H1 (cell line): ENCODE results near the gene TTC23. TPM values are rescaled to one million over a fixed set of nuclear protein-coding genes. Genes with fewer than 3 reads are reported as not detected.
A peak's percentile ranks its signal among the peaks of the same experiment; 100 is the strongest.

Source experiments
- CTCF ChIA-PET: fragments of 300-600 bp; sonication (Branson Sonifier 250); formaldehyde crosslinking; loops from one replicate; lab custom pipeline; 2021; ENCODE audit not compliant: partially characterized antibody; lab: Charles Lee
- POLR2A ChIA-PET: fragments of 300-600 bp; sonication (Branson Sonifier 250); formaldehyde crosslinking; loops from one replicate; lab custom pipeline; 2021; ENCODE audit warnings: inconsistent platforms; ENCODE audit not compliant: partially characterized antibody; lab: Charles Lee
- DNase-seq, 2 experiments: peaks; one replicate each; pipeline versions ENCODE4 v3.0.0 to v3.0.0-alpha.2; 2010 to 2022; ENCODE audit warnings: low spot score in 2 of 2, low read depth in 1 of 2, mixed read lengths in 1 of 2
- FAIRE-seq: peaks from 2 replicates; lab custom pipeline; 2011; peaks lifted over from hg19 to GRCh38; lab: Jason Lieb, UNC
- H2AFZ ChIP-seq: 2 replicates; pipeline ENCODE4 v1.8.1; 2012; ENCODE audit warnings: low read length, inconsistent platforms
- H2AK5ac ChIP-seq: 2 replicates; pipeline ENCODE4 v1.6.1; 2013; ENCODE audit warnings: low read depth, low read length
- H2BK120ac ChIP-seq: replicated peaks from 2 replicates; pipeline ENCODE3; 2013; ENCODE audit warnings: low read depth, low read length, inconsistent platforms
- H2BK12ac ChIP-seq: 2 replicates; pipeline ENCODE4 v1.6.1; 2013; ENCODE audit warnings: low read depth, low read length
- H2BK15ac ChIP-seq: 2 replicates; pipeline ENCODE4 v1.6.1; 2013; ENCODE audit warnings: low read length
- H2BK20ac ChIP-seq: 2 replicates; pipeline ENCODE4 v1.6.1; 2013; ENCODE audit warnings: low read length
- H2BK5ac ChIP-seq: 2 replicates; pipeline ENCODE4 v1.6.1; 2013; ENCODE audit warnings: low read depth, low read length
- H3K14ac ChIP-seq: 2 replicates; pipeline ENCODE4 v1.6.1; 2013; ENCODE audit warnings: inconsistent platforms; ENCODE audit not compliant: insufficient read length
- H3K18ac ChIP-seq: 2 replicates; pipeline ENCODE4 v1.6.1; 2013; ENCODE audit warnings: low read length; ENCODE audit errors: extremely low read depth
- H3K23ac ChIP-seq: 2 replicates; pipeline ENCODE4 v1.6.1; 2013; ENCODE audit warnings: inconsistent platforms; ENCODE audit not compliant: insufficient read length
- H3K23me2 ChIP-seq: 2 replicates; pipeline ENCODE4 v1.6.1; 2013; ENCODE audit warnings: low read depth, low read length
- H3K27ac ChIP-seq: 2 replicates; pipeline ENCODE4 v1.6.1; 2011; ENCODE audit warnings: low read depth, low read length, inconsistent platforms
- H3K27me3 ChIP-seq, 4 experiments: replicated peaks in 1 of 4; 1 replicate in 1 of 4; 2 replicates in 3 of 4; pipeline versions ENCODE4 v1.6.1 to v1.8.1; 2011 to 2013; ENCODE audit warnings: low read length in 3 of 4, mild to moderate bottlenecking in 3 of 4, inconsistent platforms in 2 of 4, mixed read lengths in 2 of 4, moderate library complexity in 1 of 4; ENCODE audit not compliant: control insufficient read depth in 3 of 4, insufficient read depth in 3 of 4; ENCODE audit errors: extremely low read depth in 1 of 4
- H3K36me3 ChIP-seq, 4 experiments: 2 replicates each; pipeline versions ENCODE4 v1.6.1 to v1.8.1; 2011 to 2013; ENCODE audit warnings: mild to moderate bottlenecking in 4 of 4, low read length in 3 of 4, moderate library complexity in 2 of 4, control low read depth in 1 of 4, inconsistent platforms in 1 of 4; ENCODE audit not compliant: insufficient read depth in 4 of 4, control insufficient read depth in 2 of 4
- H3K4ac ChIP-seq: replicated peaks from 2 replicates; pipeline ENCODE3; 2013; ENCODE audit warnings: low read length, low read depth, mixed read lengths, inconsistent platforms; ENCODE audit not compliant: insufficient read length
- H3K4me1 ChIP-seq, 4 experiments: replicated peaks in 1 of 4; 1 replicate in 1 of 4; 2 replicates in 3 of 4; pipeline versions ENCODE4 v1.6.1 to v1.8.1; 2011 to 2013; ENCODE audit warnings: low read length in 3 of 4, inconsistent platforms in 2 of 4, mixed read lengths in 1 of 4; ENCODE audit not compliant: insufficient read depth in 4 of 4, control insufficient read depth in 3 of 4
- H3K4me2 ChIP-seq, 2 experiments: 2 replicates each; pipeline versions ENCODE4 v1.6.1 to v1.8.1; 2011 to 2013; ENCODE audit warnings: low read depth in 2 of 2, low read length in 2 of 2, control low read depth in 1 of 2, inconsistent platforms in 1 of 2, mild to moderate bottlenecking in 1 of 2; ENCODE audit not compliant: insufficient read depth in 1 of 2
- H3K4me3 ChIP-seq, 4 experiments: fragments of 200-600, 300-600 bp in 1 of 4; sonication (generic), shearing (Covaris generic), sonication (Bioruptor Twin) in 1 of 4; 2 replicates each; pipeline versions ENCODE4 v1.5.1 to v1.8.1; 2011 to 2016; ENCODE audit warnings: low read length in 4 of 4, low read depth in 3 of 4, control low read depth in 2 of 4, inconsistent platforms in 2 of 4, mild to moderate bottlenecking in 2 of 4, mixed read lengths in 1 of 4, moderate library complexity in 1 of 4; ENCODE audit not compliant: insufficient read depth in 2 of 4; ENCODE audit errors: extremely low read depth in 1 of 4
- H3K56ac ChIP-seq: replicated peaks from 2 replicates; pipeline ENCODE3; 2013; ENCODE audit warnings: low read depth, mild to moderate bottlenecking, mixed read lengths, low read length, inconsistent platforms; ENCODE audit not compliant: insufficient read length
- H3K79me1 ChIP-seq: 2 replicates; pipeline ENCODE4 v1.6.1; 2013; ENCODE audit warnings: low read depth, low read length, control low read depth
- H3K79me2 ChIP-seq, 2 experiments: 2 replicates each; pipeline versions ENCODE4 v1.6.1 to v1.8.1; 2012 to 2013; ENCODE audit warnings: low read length in 2 of 2, mild to moderate bottlenecking in 2 of 2, inconsistent platforms in 1 of 2; ENCODE audit not compliant: insufficient read depth in 2 of 2, control insufficient read depth in 1 of 2
- H3K9ac ChIP-seq, 4 experiments: replicated peaks in 1 of 4; 1 replicate in 1 of 4; 2 replicates in 3 of 4; pipeline versions ENCODE4 v1.6.1 to v1.8.1; 2011 to 2013; ENCODE audit warnings: low read depth in 3 of 4, low read length in 3 of 4, control low read depth in 2 of 4, mild to moderate bottlenecking in 2 of 4, moderate library complexity in 2 of 4, inconsistent platforms in 1 of 4; ENCODE audit errors: extremely low read depth in 1 of 4
- H3K9me3 ChIP-seq, 2 experiments: 2 replicates each; pipeline versions ENCODE4 v1.6.1 to v1.8.1; 2012 to 2013; ENCODE audit warnings: mild to moderate bottlenecking in 2 of 2, moderate library complexity in 2 of 2, control low read depth in 1 of 2, inconsistent platforms in 1 of 2, low read depth in 1 of 2, low read length in 1 of 2, mixed read lengths in 1 of 2; ENCODE audit not compliant: insufficient read depth in 2 of 2
- H4K20me1 ChIP-seq, 2 experiments: replicated peaks in 1 of 2; 2 replicates each; pipeline versions ENCODE3 to v1.8.1; 2011 to 2013; ENCODE audit warnings: inconsistent platforms in 2 of 2, low read length in 2 of 2, mild to moderate bottlenecking in 1 of 2; ENCODE audit not compliant: insufficient read depth in 2 of 2, control insufficient read depth in 1 of 2
- H4K5ac ChIP-seq: 2 replicates; pipeline ENCODE4 v1.6.1; 2013; ENCODE audit warnings: low read length, low read depth, mixed read lengths, inconsistent platforms; ENCODE audit not compliant: insufficient read length
- H4K8ac ChIP-seq: 2 replicates; pipeline ENCODE4 v1.8.0; 2013; ENCODE audit warnings: mild to moderate bottlenecking, moderate library complexity, low read length, inconsistent platforms; ENCODE audit not compliant: insufficient read depth; ENCODE audit errors: extremely low read depth
- H4K91ac ChIP-seq: replicated peaks from 2 replicates; pipeline ENCODE3; 2013; ENCODE audit warnings: low read length, mixed read lengths, inconsistent platforms; ENCODE audit not compliant: insufficient read length
- HDAC2 ChIP-seq, 2 experiments: fragments of 300-600 bp in 1 of 2; sonication (generic) in 1 of 2; IDR thresholded peaks; 2 replicates each; pipeline ENCODE4 v1.6.1; 2011 to 2012; ENCODE audit warnings: low read depth in 2 of 2, low read length in 2 of 2, mild to moderate bottlenecking in 2 of 2, moderate library complexity in 2 of 2, borderline replicate concordance in 1 of 2, inconsistent platforms in 1 of 2
- MAFK ChIP-seq: IDR thresholded peaks from 2 replicates; pipeline ENCODE4 v1.6.1; 2012; ENCODE audit warnings: low read depth, mild to moderate bottlenecking, improper control_type of control experiment, low read length
- WGBS, 2 experiments: shearing (Covaris generic) in 1 of 2; methylation state at CpG; one replicate each; pipeline versions ENCODE4 v1.1.6 to v1.1.7; 2013 to 2015; ENCODE audit warnings: low lambda C conversion rate in 2 of 2, mixed read lengths in 2 of 2, inconsistent platforms in 1 of 2, low coverage in 1 of 2, missing lambda C conversion rate in 1 of 2; ENCODE audit not compliant: insufficient replicate concordance in 2 of 2, insufficient coverage in 1 of 2, insufficient read length in 1 of 2; ENCODE audit errors: extremely low coverage in 1 of 2, missing lambda C conversion rate in 1 of 2; 5-methylcytosine and 5-hydroxymethylcytosine counted together
- polyA plus RNA-seq, 7 experiments: library from polyadenylated mRNA; depleted of rRNA in 3 of 7; stranded (reverse) in 5 of 7; unstranded in 2 of 7; fragments of >200 nt in 5 of 7; fragments of 200-250 nt in 2 of 7; gene quantifications; 1 replicate in 5 of 7; 2 replicates in 1 of 7; 4 replicates in 1 of 7; pipeline versions ENCODE4 v1.2.1 to v1.2.3, GENCODE V29; 2011 to 2013; ENCODE audit warnings: missing spikeins in 2 of 7, mixed read lengths in 2 of 7
- total RNA-seq: library from RNA; stranded (reverse); fragmentation: NEBNext Ultra II Directional; extraction: Animal tissue kit (Norgen Biotek cat#: 25700); gene quantifications from 2 replicates; pipeline ENCODE4 v1.2.1, GENCODE V29; 2021

TTC23 gene
- total and polyA plus RNA-seq, 2 of the 8 experiments (the other 6 are each of a cell fraction or from before 2014, with no cell fraction given) = 4.8 to 23.0 TPM

DNA sequence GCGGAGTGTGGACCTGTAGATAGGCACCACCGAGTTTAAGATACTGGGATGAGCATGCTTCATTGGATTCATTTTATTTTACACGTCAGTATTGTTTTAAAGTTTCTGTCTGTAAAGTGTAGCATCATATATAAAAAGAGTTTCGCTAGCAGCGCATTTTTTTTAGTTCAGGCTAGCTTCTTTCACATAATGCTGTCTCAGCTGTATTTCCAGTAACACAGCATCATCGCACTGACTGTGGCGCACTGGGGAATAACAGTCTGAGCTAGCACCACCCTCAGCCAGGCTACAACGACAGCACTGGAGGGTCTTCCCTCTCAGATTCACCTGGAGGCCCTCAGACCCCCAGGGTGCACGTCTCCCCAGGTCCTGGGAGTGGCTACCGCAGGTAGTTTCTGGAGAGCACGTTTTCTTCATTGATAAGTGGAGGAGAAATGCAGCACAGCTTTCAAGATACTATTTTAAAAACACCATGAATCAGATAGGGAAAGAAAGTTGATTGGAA lies 115.0 kb downstream of the TTC23 start:
- Histone ChIP-seq H2AFZ (no peak overlapping the region), H2AK5ac (no peak overlapping the region), H3K9me3 (no peaks in the 10 kb centered on the region), H2BK120ac (no peak overlapping the region), H3K79me2 (no peaks in the 10 kb centered on the region), H2BK20ac (no peak overlapping the region), H3K36me3 (no peaks in the 10 kb centered on the region), H3K14ac (no peak overlapping the region), H4K20me1 (no peaks in the 10 kb centered on the region)
- no peak for FAIRE-seq
- ChIA-PET POLR2A (interaction anchor here (0.9 kb wide), 1 partner anchor 9 kb away, joined by 5 read pairs; no protein-coding TSS in a partner anchor), CTCF (interaction anchor here (1.1 to 2.6 kb wide), 7 partner anchors 10 to 79 kb away, joined by 3 to 9 read pairs (median 5); partner anchors contain the start of gene SYNM)
- WGBS, 2 experiments = 89% methylated on average over 11 of the region's 11 CpGs; no CpG with 5 or more reads in 1 of the 2 experiments
- TF ChIP-seq HDAC2 (IDR thresholded peaks at IDR 0.05; ENCODE audit: borderline replicate concordance in 1 of 2, low read depth in 2 of 2, low read length in 2 of 2) (no peak), MAFK (peak; percentile 51)
- TF ChIP-seq, all 59 proteins: peak for 1
- Histone ChIP-seq H3K4me2 (no peak overlapping the region), H3K27ac (no peak overlapping the region), H3K4me1 (peaks cover 0 to 10% (median 1%) of the 10 kb centered on the region in 4 experiments; a peak in 2 of 7 replicates), H2BK5ac (no peak overlapping the region), H3K4me3 (no peak overlapping the region), H3K23me2 (no peaks in the 10 kb centered on the region), H3K56ac (no peak overlapping the region), H3K9ac (no peak overlapping the region), H4K8ac (no peak overlapping the region), H3K23ac (no peak overlapping the region), H3K4ac (no peak overlapping the region), H4K91ac (no peak overlapping the region), H3K79me1 (no peaks in the 10 kb centered on the region), H3K27me3 (no peaks in the 10 kb centered on the region), H2BK12ac (no peak overlapping the region), H2BK15ac (no peak overlapping the region), H3K18ac (no peak overlapping the region), H4K5ac (no peak overlapping the region)
- no peak for DNase-seq
